GM21717 (cell line): ENCODE data around the gene MTF2.

Source experiments
- ATAC-seq: cut with Tn5 transposase; IDR thresholded peaks from one replicate; pipeline ENCODE4 v1.9.1; 2021; ENCODE audit warnings: mild to moderate bottlenecking, moderate library complexity; ENCODE audit not compliant: unreplicated experiment

Gene MTF2

DNA sequence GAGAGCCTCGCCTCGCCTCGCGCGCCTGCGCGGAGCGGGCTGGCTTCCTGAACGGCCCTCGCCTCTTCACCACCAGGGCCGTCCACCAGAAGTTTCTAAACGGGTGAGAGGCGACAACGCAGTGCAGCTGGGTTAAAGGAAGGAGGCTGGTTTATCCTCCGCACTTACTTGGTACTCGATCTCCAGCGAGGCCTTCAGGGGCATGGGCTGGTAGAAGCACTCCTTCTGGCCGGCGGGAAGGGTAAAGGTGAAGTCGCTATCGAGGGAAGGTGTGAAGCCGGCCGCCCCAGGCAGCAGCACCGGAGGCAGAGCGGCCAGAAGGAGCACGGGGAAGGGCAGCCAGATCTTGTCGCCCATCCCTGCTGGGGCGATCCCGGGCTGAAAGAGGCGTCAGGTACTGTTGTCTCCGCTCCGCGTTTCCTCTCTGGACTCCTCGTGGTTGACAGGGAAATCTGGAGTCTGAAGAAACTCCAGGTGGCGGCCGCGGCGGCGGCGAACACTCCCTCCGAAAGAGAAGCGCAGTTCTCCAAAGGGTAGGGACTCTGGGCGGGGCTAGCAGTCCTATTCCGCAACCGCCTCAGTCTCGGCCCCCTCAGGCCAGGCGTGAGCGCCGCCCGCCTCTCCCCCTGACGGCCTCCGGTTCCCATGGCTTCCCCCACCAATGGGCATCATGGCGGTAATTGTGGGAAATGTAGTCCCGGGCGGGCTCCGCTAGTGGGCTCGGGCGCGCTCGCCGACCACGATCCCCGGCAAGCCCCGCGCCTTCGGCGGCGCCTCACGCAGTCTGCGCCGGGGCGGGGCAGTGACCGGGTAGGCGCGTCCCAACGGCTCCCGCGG is 101.0 kb downstream of the MTF2 start, which contains the start of gene TMED5:
Gene TMED5 (minus strand): TSS at position 528 of the 837 bp plus-strand sequence. CDS start 171 bp downstream, at position 357.
- peak; percentile 89 for ATAC-seq

DNA sequence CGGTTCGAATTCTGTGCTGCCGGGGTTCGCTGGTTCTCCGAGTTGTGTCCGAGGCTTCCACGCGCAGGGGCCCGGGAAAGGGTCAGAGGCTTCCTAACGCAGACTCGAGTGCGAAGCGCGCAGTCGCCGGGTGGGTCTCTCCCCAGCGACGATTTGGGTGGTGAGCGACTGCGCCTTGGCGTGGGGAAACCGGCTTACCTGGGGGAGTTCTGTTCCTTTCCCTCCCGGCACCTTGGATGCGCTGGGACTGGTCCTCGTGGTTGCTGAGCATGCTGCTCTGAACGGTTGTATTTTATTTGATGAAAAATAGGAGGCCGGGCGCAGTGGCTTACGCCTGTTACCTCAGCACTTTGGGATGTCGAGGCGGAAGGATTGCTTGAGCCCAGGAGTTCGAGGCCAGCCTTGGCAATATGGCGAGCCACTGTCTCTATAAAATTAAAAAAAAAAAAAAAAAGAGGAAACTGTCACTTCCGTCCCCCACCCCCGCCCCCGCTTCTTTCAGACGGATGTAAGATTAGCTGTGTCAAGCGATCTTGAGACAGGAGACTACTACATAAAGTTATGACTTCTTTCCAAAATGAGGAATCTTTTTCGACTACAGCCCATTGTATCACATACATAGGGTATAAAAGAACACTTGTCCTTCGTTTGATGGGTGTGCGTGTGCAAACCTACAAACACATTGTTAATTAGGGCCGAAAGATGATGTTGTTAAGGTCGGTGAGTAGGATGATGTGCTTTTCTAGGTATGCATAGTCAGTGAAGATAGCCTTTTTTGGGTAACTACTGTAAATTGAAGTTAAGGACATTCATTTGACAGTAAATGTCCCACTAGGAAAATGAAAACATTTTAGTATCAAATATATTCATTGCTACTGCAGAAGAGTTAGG is 101.9 kb downstream of the MTF2 start, which contains the start of gene CCDC18:
Gene CCDC18 (plus strand): TSS at position 2 of the 891 bp plus-strand sequence. CDS start 2,638 bp downstream, outside the sequence.
- peak; percentile 16 for ATAC-seq

DNA sequence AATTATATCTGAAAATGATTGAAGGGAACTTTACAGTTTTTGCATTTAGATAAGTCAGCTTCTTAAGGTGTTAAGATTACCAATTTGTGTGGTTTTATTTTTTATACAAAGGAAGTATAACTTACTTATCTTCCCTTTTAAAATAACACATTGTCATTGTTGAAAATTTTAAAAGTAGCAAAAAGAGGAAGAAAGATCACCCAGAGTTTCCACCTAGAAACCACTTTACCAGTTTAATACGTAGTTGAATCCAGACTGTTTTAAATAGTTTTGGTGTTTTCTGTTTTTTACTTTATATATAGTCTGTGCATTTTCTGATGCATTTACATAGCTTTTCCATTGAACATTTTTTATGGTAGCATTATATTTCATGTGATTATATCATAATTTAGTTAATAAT is 107.6 kb downstream of the MTF2 start:
- no peak for ATAC-seq
